H1 (cell line): Measurements from ENCODE around the gene SLC1A2. TPM values are rescaled to one million over a fixed set of nuclear protein-coding genes. Genes with fewer than 3 reads are reported as not detected.

ENCODE experiments used
- CTCF ChIA-PET: fragments of 300-600 bp; sonication (Branson Sonifier 250); formaldehyde crosslinking; loops from one replicate; lab custom pipeline; 2021; ENCODE audit not compliant: partially characterized antibody; lab: Charles Lee
- POLR2A ChIA-PET: fragments of 300-600 bp; sonication (Branson Sonifier 250); formaldehyde crosslinking; loops from one replicate; lab custom pipeline; 2021; ENCODE audit warnings: inconsistent platforms; ENCODE audit not compliant: partially characterized antibody; lab: Charles Lee
- DNase-seq, 2 experiments: peaks; one replicate each; pipeline versions ENCODE4 v3.0.0 to v3.0.0-alpha.2; 2010 to 2022; ENCODE audit warnings: low spot score in 2 of 2, low read depth in 1 of 2, mixed read lengths in 1 of 2
- FAIRE-seq: peaks from 2 replicates; lab custom pipeline; 2011; peaks lifted over from hg19 to GRCh38; lab: Jason Lieb, UNC
- H2AFZ ChIP-seq: 2 replicates; pipeline ENCODE4 v1.8.1; 2012; ENCODE audit warnings: low read length, inconsistent platforms
- H2AK5ac ChIP-seq: 2 replicates; pipeline ENCODE4 v1.6.1; 2013; ENCODE audit warnings: low read depth, low read length
- H2BK120ac ChIP-seq: replicated peaks from 2 replicates; pipeline ENCODE3; 2013; ENCODE audit warnings: low read depth, low read length, inconsistent platforms
- H2BK12ac ChIP-seq: 2 replicates; pipeline ENCODE4 v1.6.1; 2013; ENCODE audit warnings: low read depth, low read length
- H2BK15ac ChIP-seq: 2 replicates; pipeline ENCODE4 v1.6.1; 2013; ENCODE audit warnings: low read length
- H2BK20ac ChIP-seq: 2 replicates; pipeline ENCODE4 v1.6.1; 2013; ENCODE audit warnings: low read length
- H2BK5ac ChIP-seq: 2 replicates; pipeline ENCODE4 v1.6.1; 2013; ENCODE audit warnings: low read depth, low read length
- H3K14ac ChIP-seq: 2 replicates; pipeline ENCODE4 v1.6.1; 2013; ENCODE audit warnings: inconsistent platforms; ENCODE audit not compliant: insufficient read length
- H3K18ac ChIP-seq: 2 replicates; pipeline ENCODE4 v1.6.1; 2013; ENCODE audit warnings: low read length; ENCODE audit errors: extremely low read depth
- H3K23ac ChIP-seq: 2 replicates; pipeline ENCODE4 v1.6.1; 2013; ENCODE audit warnings: inconsistent platforms; ENCODE audit not compliant: insufficient read length
- H3K23me2 ChIP-seq: 2 replicates; pipeline ENCODE4 v1.6.1; 2013; ENCODE audit warnings: low read depth, low read length
- H3K27ac ChIP-seq: 2 replicates; pipeline ENCODE4 v1.6.1; 2011; ENCODE audit warnings: low read depth, low read length, inconsistent platforms
- H3K27me3 ChIP-seq, 4 experiments: replicated peaks in 1 of 4; 1 replicate in 1 of 4; 2 replicates in 3 of 4; pipeline versions ENCODE4 v1.6.1 to v1.8.1; 2011 to 2013; ENCODE audit warnings: low read length in 3 of 4, mild to moderate bottlenecking in 3 of 4, inconsistent platforms in 2 of 4, mixed read lengths in 2 of 4, moderate library complexity in 1 of 4; ENCODE audit not compliant: control insufficient read depth in 3 of 4, insufficient read depth in 3 of 4; ENCODE audit errors: extremely low read depth in 1 of 4
- H3K36me3 ChIP-seq, 4 experiments: 2 replicates each; pipeline versions ENCODE4 v1.6.1 to v1.8.1; 2011 to 2013; ENCODE audit warnings: mild to moderate bottlenecking in 4 of 4, low read length in 3 of 4, moderate library complexity in 2 of 4, control low read depth in 1 of 4, inconsistent platforms in 1 of 4; ENCODE audit not compliant: insufficient read depth in 4 of 4, control insufficient read depth in 2 of 4
- H3K4ac ChIP-seq: replicated peaks from 2 replicates; pipeline ENCODE3; 2013; ENCODE audit warnings: low read length, low read depth, mixed read lengths, inconsistent platforms; ENCODE audit not compliant: insufficient read length
- H3K4me1 ChIP-seq, 4 experiments: replicated peaks in 1 of 4; 1 replicate in 1 of 4; 2 replicates in 3 of 4; pipeline versions ENCODE4 v1.6.1 to v1.8.1; 2011 to 2013; ENCODE audit warnings: low read length in 3 of 4, inconsistent platforms in 2 of 4, mixed read lengths in 1 of 4; ENCODE audit not compliant: insufficient read depth in 4 of 4, control insufficient read depth in 3 of 4
- H3K4me2 ChIP-seq, 2 experiments: 2 replicates each; pipeline versions ENCODE4 v1.6.1 to v1.8.1; 2011 to 2013; ENCODE audit warnings: low read depth in 2 of 2, low read length in 2 of 2, control low read depth in 1 of 2, inconsistent platforms in 1 of 2, mild to moderate bottlenecking in 1 of 2; ENCODE audit not compliant: insufficient read depth in 1 of 2
- H3K4me3 ChIP-seq, 4 experiments: fragments of 200-600, 300-600 bp in 1 of 4; sonication (generic), shearing (Covaris generic), sonication (Bioruptor Twin) in 1 of 4; 2 replicates each; pipeline versions ENCODE4 v1.5.1 to v1.8.1; 2011 to 2016; ENCODE audit warnings: low read length in 4 of 4, low read depth in 3 of 4, control low read depth in 2 of 4, inconsistent platforms in 2 of 4, mild to moderate bottlenecking in 2 of 4, mixed read lengths in 1 of 4, moderate library complexity in 1 of 4; ENCODE audit not compliant: insufficient read depth in 2 of 4; ENCODE audit errors: extremely low read depth in 1 of 4
- H3K56ac ChIP-seq: replicated peaks from 2 replicates; pipeline ENCODE3; 2013; ENCODE audit warnings: low read depth, mild to moderate bottlenecking, mixed read lengths, low read length, inconsistent platforms; ENCODE audit not compliant: insufficient read length
- H3K79me1 ChIP-seq: 2 replicates; pipeline ENCODE4 v1.6.1; 2013; ENCODE audit warnings: low read depth, low read length, control low read depth
- H3K79me2 ChIP-seq, 2 experiments: 2 replicates each; pipeline versions ENCODE4 v1.6.1 to v1.8.1; 2012 to 2013; ENCODE audit warnings: low read length in 2 of 2, mild to moderate bottlenecking in 2 of 2, inconsistent platforms in 1 of 2; ENCODE audit not compliant: insufficient read depth in 2 of 2, control insufficient read depth in 1 of 2
- H3K9ac ChIP-seq, 4 experiments: replicated peaks in 1 of 4; 1 replicate in 1 of 4; 2 replicates in 3 of 4; pipeline versions ENCODE4 v1.6.1 to v1.8.1; 2011 to 2013; ENCODE audit warnings: low read depth in 3 of 4, low read length in 3 of 4, control low read depth in 2 of 4, mild to moderate bottlenecking in 2 of 4, moderate library complexity in 2 of 4, inconsistent platforms in 1 of 4; ENCODE audit errors: extremely low read depth in 1 of 4
- H3K9me3 ChIP-seq, 2 experiments: 2 replicates each; pipeline versions ENCODE4 v1.6.1 to v1.8.1; 2012 to 2013; ENCODE audit warnings: mild to moderate bottlenecking in 2 of 2, moderate library complexity in 2 of 2, control low read depth in 1 of 2, inconsistent platforms in 1 of 2, low read depth in 1 of 2, low read length in 1 of 2, mixed read lengths in 1 of 2; ENCODE audit not compliant: insufficient read depth in 2 of 2
- H4K20me1 ChIP-seq, 2 experiments: replicated peaks in 1 of 2; 2 replicates each; pipeline versions ENCODE3 to v1.8.1; 2011 to 2013; ENCODE audit warnings: inconsistent platforms in 2 of 2, low read length in 2 of 2, mild to moderate bottlenecking in 1 of 2; ENCODE audit not compliant: insufficient read depth in 2 of 2, control insufficient read depth in 1 of 2
- H4K5ac ChIP-seq: 2 replicates; pipeline ENCODE4 v1.6.1; 2013; ENCODE audit warnings: low read length, low read depth, mixed read lengths, inconsistent platforms; ENCODE audit not compliant: insufficient read length
- H4K8ac ChIP-seq: 2 replicates; pipeline ENCODE4 v1.8.0; 2013; ENCODE audit warnings: mild to moderate bottlenecking, moderate library complexity, low read length, inconsistent platforms; ENCODE audit not compliant: insufficient read depth; ENCODE audit errors: extremely low read depth
- H4K91ac ChIP-seq: replicated peaks from 2 replicates; pipeline ENCODE3; 2013; ENCODE audit warnings: low read length, mixed read lengths, inconsistent platforms; ENCODE audit not compliant: insufficient read length
- TAF7 ChIP-seq: optimal IDR thresholded peaks from 2 replicates; pipeline ENCODE3; 2011; ENCODE audit warnings: low read depth, mild to moderate bottlenecking, inconsistent platforms, low read length, moderate library complexity, borderline replicate concordance
- TBP ChIP-seq: IDR thresholded peaks from 2 replicates; pipeline ENCODE4 v1.6.1; 2011; ENCODE audit warnings: low read depth, low read length, improper control_type of control experiment
- WGBS, 2 experiments: shearing (Covaris generic) in 1 of 2; methylation state at CpG; one replicate each; pipeline versions ENCODE4 v1.1.6 to v1.1.7; 2013 to 2015; ENCODE audit warnings: low lambda C conversion rate in 2 of 2, mixed read lengths in 2 of 2, inconsistent platforms in 1 of 2, low coverage in 1 of 2, missing lambda C conversion rate in 1 of 2; ENCODE audit not compliant: insufficient replicate concordance in 2 of 2, insufficient coverage in 1 of 2, insufficient read length in 1 of 2; ENCODE audit errors: extremely low coverage in 1 of 2, missing lambda C conversion rate in 1 of 2; 5-methylcytosine and 5-hydroxymethylcytosine counted together
- polyA plus RNA-seq, 7 experiments: library from polyadenylated mRNA; depleted of rRNA in 3 of 7; stranded (reverse) in 5 of 7; unstranded in 2 of 7; fragments of >200 nt in 5 of 7; fragments of 200-250 nt in 2 of 7; gene quantifications; 1 replicate in 5 of 7; 2 replicates in 1 of 7; 4 replicates in 1 of 7; pipeline versions ENCODE4 v1.2.1 to v1.2.3, GENCODE V29; 2011 to 2013; ENCODE audit warnings: missing spikeins in 2 of 7, mixed read lengths in 2 of 7
- total RNA-seq: library from RNA; stranded (reverse); fragmentation: NEBNext Ultra II Directional; extraction: Animal tissue kit (Norgen Biotek cat#: 25700); gene quantifications from 2 replicates; pipeline ENCODE4 v1.2.1, GENCODE V29; 2021

SLC1A2 gene
- total and polyA plus RNA-seq, 2 of the 8 experiments (the other 6 are each of a cell fraction or from before 2014, with no cell fraction given), result 0.57 to 1.2 TPM

GRCh38 chr11:35327829-35328228 is 91.5 kb downstream of the SLC1A2 start:
- Histone ChIP-seq H3K23me2 (no peaks in the 10 kb centered on the region; the same call in 1 of the 2 replicates), H2BK12ac (no peak overlapping the region), H3K79me1 (no peaks in the 10 kb centered on the region), H3K36me3 (no peaks in the 10 kb centered on the region), H4K91ac (no peak overlapping the region), H3K9ac (no peak overlapping the region), H2AFZ (no peak overlapping the region), H2AK5ac (no peak overlapping the region), H3K56ac (no peak overlapping the region), H4K8ac (no peak overlapping the region), H3K79me2 (no peaks in the 10 kb centered on the region), H3K4me2 (no peak overlapping the region), H3K4ac (no peak overlapping the region), H3K27me3 (peaks cover 0 to 15% (median 7%) of the 10 kb centered on the region in 4 experiments; a peak in 4 of 7 replicates), H3K14ac (no peak overlapping the region), H3K18ac (no peak overlapping the region), H3K4me1 (peaks cover 0 to 3% (median 0%) of the 10 kb centered on the region in 4 experiments; a peak in 2 of 7 replicates), H3K4me3 (no peak overlapping the region), H2BK5ac (no peak overlapping the region), H3K23ac (no peak overlapping the region), H2BK120ac (no peak overlapping the region), H3K9me3 (peaks cover 13% of the 10 kb centered on the region in 2 experiments), H4K5ac (no peak overlapping the region), H2BK20ac (no peak overlapping the region), H3K27ac (no peak overlapping the region), H2BK15ac (no peak overlapping the region), H4K20me1 (no peaks in the 10 kb centered on the region)
- 87% methylated on average over 1 of the region's 1 CpG; no CpG with 5 or more reads in 1 of the 2 experiments for WGBS, 2 experiments
- no peak for TF ChIP-seq TAF7
- TF ChIP-seq TBP, result no peak
- DNase-seq (no peak), FAIRE-seq (no peak)
- POLR2A ChIA-PET, result no interaction called here
- CTCF ChIA-PET, result interaction anchor here (1.3 kb wide), 1 partner anchor 24 kb away, joined by 4 read pairs; no protein-coding TSS in a partner anchor
